ENCODE data around the gene NFKBIZ. TPM values are rescaled to one million over a fixed set of nuclear protein-coding genes. Genes with fewer than 3 reads are reported as not detected.

Gene NFKBIZ
- total RNA-seq, 1 donor from 2014 or later: 16.5 TPM

- no peak for DNase-seq (ENCODE audit: low read depth, low spot score)
Observed at GRCh38 chr3:101825904-101826445, 23.3 kb upstream of the NFKBIZ start.

GRCh38 chr3:101827211-101828174, 21.8 kb upstream of the NFKBIZ start:
- peak; percentile 41 for DNase-seq (ENCODE audit: low read depth, low spot score)

GRCh38 chr3:101828276-101828675, 21.0 kb upstream of the NFKBIZ start:
- no peak for DNase-seq (ENCODE audit: low read depth, low spot score)

GRCh38 chr3:101828691-101829436, 20.4 kb upstream of the NFKBIZ start:
- no peak for DNase-seq (ENCODE audit: low read depth, low spot score)

- DNase-seq (ENCODE audit: low read depth, low spot score): no peak
Observed at GRCh38 chr3:101829437-101829830, 19.9 kb upstream of the NFKBIZ start.

GRCh38 chr3:101829874-101830273, 19.4 kb upstream of the NFKBIZ start:
- DNase-seq (ENCODE audit: low read depth, low spot score): no peak

- no peak for DNase-seq (ENCODE audit: low read depth, low spot score)
Observed at GRCh38 chr3:101833446-101833974, 15.8 kb upstream of the NFKBIZ start.

- no peak for DNase-seq (ENCODE audit: low read depth, low spot score)
Observed at GRCh38 chr3:101835676-101836075, 13.6 kb upstream of the NFKBIZ start.

- DNase-seq (ENCODE audit: low read depth, low spot score): no peak
Observed at GRCh38 chr3:101836160-101836559, 13.2 kb upstream of the NFKBIZ start.

GRCh38 chr3:101836652-101837598, 12.4 kb upstream of the NFKBIZ start:
- peak; percentile 48 for DNase-seq (ENCODE audit: low read depth, low spot score)

- no peak for DNase-seq (ENCODE audit: low read depth, low spot score)
Observed at GRCh38 chr3:101838691-101839090, 10.6 kb upstream of the NFKBIZ start.

GRCh38 chr3:101840066-101840465, 9.2 kb upstream of the NFKBIZ start:
- no peak for DNase-seq (ENCODE audit: low read depth, low spot score)

- DNase-seq (ENCODE audit: low read depth, low spot score): no peak
Observed at GRCh38 chr3:101842245-101842934, 6.9 kb upstream of the NFKBIZ start.

GRCh38 chr3:101842935-101843330, 6.4 kb upstream of the NFKBIZ start:
- no peak for DNase-seq (ENCODE audit: low read depth, low spot score)

- DNase-seq (ENCODE audit: low read depth, low spot score): no peak
Observed at GRCh38 chr3:101845425-101845824, 3.9 kb upstream of the NFKBIZ start.

- no peak for DNase-seq (ENCODE audit: low read depth, low spot score)
Observed at GRCh38 chr3:101846709-101847108, 2.6 kb upstream of the NFKBIZ start.

GRCh38 chr3:101847328-101847727, 2.0 kb upstream of the NFKBIZ start:
- DNase-seq (ENCODE audit: low read depth, low spot score): no peak

GRCh38 chr3:101848326-101848725, 988 bp upstream of the NFKBIZ start:
- DNase-seq (ENCODE audit: low read depth, low spot score): no peak

GRCh38 chr3:101849714-101850245, 466 bp downstream of the NFKBIZ start:
- no peak for DNase-seq (ENCODE audit: low read depth, low spot score)

Data from pulmonary artery endothelial cell (primary cell).